ENCODE results near the gene COL12A1. TPM values are rescaled to one million over a fixed set of nuclear protein-coding genes. Genes with fewer than 3 reads are reported as not detected.
A peak's percentile ranks its signal among the peaks of the same experiment; 100 is the strongest.

COL12A1 gene
- total RNA-seq, 1 donor from 2014 or later = 24.3 TPM

DNA sequence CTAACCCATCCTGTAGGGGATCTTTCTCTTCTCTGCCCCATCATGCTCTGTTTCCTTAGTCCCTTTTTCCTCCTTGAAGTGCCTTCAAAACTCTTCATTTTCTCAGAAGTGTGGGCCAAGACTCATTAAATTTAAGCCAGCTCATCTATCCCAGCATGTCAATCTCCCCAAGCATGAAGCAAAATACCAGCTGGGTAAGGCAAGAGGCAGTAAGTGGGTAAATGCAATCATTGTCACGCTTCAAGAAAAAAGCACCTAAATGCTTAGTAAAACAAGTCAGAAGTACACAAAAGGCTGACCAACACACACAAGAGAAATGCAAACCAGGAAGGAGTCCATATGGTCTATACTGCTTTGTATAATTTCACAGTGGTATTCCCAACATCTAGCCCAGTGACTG, 61.5 kb downstream of the COL12A1 start:
- Histone ChIP-seq H3K36me3 (ENCODE audit: control insufficient read depth, insufficient read depth, low read length) (no peaks in the 10 kb centered on the region), H3K4me3 (ENCODE audit: low read depth, low read length) (no peak overlapping the region), H3K27me3 (ENCODE audit: control insufficient read depth, insufficient read depth, low read length) (no peaks in the 10 kb centered on the region)
- TF ChIP-seq, protein P1, sequence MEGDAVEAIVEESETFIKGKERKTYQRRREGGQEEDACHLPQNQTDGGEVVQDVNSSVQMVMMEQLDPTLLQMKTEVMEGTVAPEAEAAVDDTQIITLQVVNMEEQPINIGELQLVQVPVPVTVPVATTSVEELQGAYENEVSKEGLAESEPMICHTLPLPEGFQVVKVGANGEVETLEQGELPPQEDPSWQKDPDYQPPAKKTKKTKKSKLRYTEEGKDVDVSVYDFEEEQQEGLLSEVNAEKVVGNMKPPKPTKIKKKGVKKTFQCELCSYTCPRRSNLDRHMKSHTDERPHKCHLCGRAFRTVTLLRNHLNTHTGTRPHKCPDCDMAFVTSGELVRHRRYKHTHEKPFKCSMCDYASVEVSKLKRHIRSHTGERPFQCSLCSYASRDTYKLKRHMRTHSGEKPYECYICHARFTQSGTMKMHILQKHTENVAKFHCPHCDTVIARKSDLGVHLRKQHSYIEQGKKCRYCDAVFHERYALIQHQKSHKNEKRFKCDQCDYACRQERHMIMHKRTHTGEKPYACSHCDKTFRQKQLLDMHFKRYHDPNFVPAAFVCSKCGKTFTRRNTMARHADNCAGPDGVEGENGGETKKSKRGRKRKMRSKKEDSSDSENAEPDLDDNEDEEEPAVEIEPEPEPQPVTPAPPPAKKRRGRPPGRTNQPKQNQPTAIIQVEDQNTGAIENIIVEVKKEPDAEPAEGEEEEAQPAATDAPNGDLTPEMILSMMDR (IDR thresholded peaks at IDR 0.05; ENCODE audit: insufficient read depth, low read length, poor library complexity, severe bottlenecking) = no peak
- peak; percentile 50 for DNase-seq (ENCODE audit: low read depth)

DNA sequence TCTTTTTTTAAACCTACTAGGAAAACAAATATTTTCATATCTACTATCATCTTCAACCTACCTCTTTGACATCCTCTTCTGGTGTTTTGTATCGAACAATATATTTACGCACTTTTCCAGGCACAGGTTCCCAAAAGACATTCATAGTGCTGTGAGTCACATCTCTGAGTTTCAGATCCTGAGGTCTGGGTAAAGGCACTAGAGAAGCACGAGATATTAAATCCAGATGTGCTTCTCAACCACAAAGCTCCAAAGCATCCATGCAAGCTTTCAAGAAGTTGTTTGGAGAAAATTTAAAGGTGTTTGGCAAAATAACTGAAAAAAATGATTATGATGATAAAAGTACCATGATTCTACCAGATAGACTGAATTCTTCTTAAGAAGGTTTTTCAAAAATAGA, 62.7 kb downstream of the COL12A1 start:
- no peak for DNase-seq (ENCODE audit: low read depth)
- Histone ChIP-seq H3K27me3 (ENCODE audit: control insufficient read depth, insufficient read depth, low read length) (no peaks in the 10 kb centered on the region), H3K36me3 (ENCODE audit: control insufficient read depth, insufficient read depth, low read length) (no peaks in the 10 kb centered on the region), H3K4me3 (ENCODE audit: low read depth, low read length) (no peak overlapping the region)
- TF ChIP-seq, protein P1 (IDR thresholded peaks at IDR 0.05; ENCODE audit: insufficient read depth, low read length, poor library complexity, severe bottlenecking) = no peak

DNA sequence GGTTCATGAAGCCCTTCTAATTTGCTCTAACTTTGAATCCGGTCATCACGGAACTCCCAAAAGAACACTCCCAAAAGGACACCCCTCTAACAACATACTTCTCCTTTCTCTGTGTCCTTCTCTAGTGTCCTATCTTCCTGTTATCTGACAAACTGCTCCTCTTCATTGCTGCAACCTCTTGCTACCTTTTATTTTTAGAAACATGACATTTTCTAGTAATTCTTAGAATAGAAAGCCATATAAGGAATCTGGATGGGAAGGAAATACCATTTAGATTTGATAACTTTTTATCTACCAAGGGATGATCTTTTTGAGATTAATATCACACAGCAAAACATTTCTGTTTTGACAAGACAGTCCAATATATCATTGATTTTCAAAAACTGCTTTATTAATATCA, 63.1 kb downstream of the COL12A1 start:
- no peak for DNase-seq (ENCODE audit: low read depth)
- Histone ChIP-seq H3K36me3 (ENCODE audit: control insufficient read depth, insufficient read depth, low read length) (no peaks in the 10 kb centered on the region), H3K4me3 (ENCODE audit: low read depth, low read length) (no peak overlapping the region), H3K27me3 (ENCODE audit: control insufficient read depth, insufficient read depth, low read length) (no peaks in the 10 kb centered on the region)
- TF ChIP-seq, protein P1 (IDR thresholded peaks at IDR 0.05; ENCODE audit: insufficient read depth, low read length, poor library complexity, severe bottlenecking) = no peak

DNA sequence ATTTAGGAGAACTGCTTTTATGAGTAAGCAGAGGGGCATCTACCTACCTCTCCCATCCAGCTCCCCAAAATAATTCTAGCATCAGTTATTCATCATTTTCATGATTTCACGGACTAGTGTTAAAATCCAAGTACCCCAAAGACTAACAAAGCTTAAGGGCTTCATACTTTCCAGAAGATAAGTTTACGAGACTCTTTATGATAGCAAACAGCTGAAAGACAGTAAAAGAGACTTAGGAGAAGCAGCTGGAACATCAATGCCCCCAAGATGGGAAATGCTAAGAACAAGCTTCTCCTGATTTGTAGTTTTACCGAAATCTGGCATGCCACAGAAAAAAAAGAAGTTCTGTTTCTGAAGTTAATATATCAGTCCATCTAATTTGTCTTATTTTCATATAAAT, 70.0 kb downstream of the COL12A1 start:
- no peak for DNase-seq (ENCODE audit: low read depth)
- Histone ChIP-seq H3K27me3 (ENCODE audit: control insufficient read depth, insufficient read depth, low read length) (no peaks in the 10 kb centered on the region), H3K36me3 (ENCODE audit: control insufficient read depth, insufficient read depth, low read length) (no peaks in the 10 kb centered on the region), H3K4me3 (ENCODE audit: low read depth, low read length) (no peak overlapping the region)
- TF ChIP-seq, protein P1 (IDR thresholded peaks at IDR 0.05; ENCODE audit: insufficient read depth, low read length, poor library complexity, severe bottlenecking) = no peak

DNA sequence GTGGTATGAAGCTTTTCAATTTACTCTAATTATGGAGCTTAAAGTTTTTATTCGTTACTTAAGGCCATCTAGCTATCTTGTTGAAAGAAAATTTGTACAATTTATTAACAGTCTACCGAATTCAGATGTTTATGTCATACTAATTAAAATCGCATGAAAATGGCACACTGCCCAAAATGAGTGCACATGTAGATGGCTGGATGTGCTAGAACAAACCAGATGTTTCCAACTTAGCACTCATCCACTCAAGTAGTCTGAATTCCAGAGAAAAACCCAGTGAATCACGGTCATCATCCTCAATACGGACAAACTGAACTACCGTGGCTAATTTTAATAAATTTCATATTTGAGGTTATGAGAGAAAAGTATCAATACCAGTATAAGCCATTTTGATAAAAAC, 70.4 kb downstream of the COL12A1 start:
- DNase-seq (ENCODE audit: low read depth) = no peak
- no peak overlapping the region for H3K4me3 ChIP-seq (ENCODE audit: low read depth, low read length)
- no peaks in the 10 kb centered on the region for H3K36me3 ChIP-seq (ENCODE audit: control insufficient read depth, insufficient read depth, low read length)
- TF ChIP-seq, protein P1 (IDR thresholded peaks at IDR 0.05; ENCODE audit: insufficient read depth, low read length, poor library complexity, severe bottlenecking) = no peak
- H3K27me3 ChIP-seq (ENCODE audit: control insufficient read depth, insufficient read depth, low read length) = no peaks in the 10 kb centered on the region

DNA sequence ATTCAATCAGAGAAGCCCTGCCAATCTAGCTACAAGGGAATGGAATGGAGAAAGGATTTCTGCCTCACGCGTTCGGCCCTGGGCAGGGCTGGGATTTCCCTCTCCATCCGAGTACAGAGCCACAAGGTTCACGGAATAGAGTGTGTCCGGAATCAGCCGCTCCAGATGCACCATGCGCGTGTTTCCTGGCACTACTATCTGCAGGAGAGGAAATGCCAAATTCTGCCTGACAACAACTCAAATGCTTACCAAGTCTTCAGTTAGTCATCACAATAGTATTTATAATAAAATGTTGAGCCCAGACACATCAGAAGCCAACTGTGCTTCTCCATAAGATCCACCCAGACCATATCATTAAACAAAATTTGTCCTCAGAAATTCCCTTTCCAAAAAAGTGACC, 75.1 kb downstream of the COL12A1 start:
- Histone ChIP-seq H3K4me3 (ENCODE audit: low read depth, low read length) (no peak overlapping the region), H3K36me3 (ENCODE audit: control insufficient read depth, insufficient read depth, low read length) (no peaks in the 10 kb centered on the region), H3K27me3 (ENCODE audit: control insufficient read depth, insufficient read depth, low read length) (no peaks in the 10 kb centered on the region)
- TF ChIP-seq, protein P1 (IDR thresholded peaks at IDR 0.05; ENCODE audit: insufficient read depth, low read length, poor library complexity, severe bottlenecking) = no peak
- DNase-seq (ENCODE audit: low read depth) = no peak
